DMS 273 treated with DMSO at 0.1 percent for 48 hours (cell line): ENCODE data around the gene HTR6.
"Not testable (repeated sequence)": the region's sequence is repeated elsewhere in the genome, so short reads cannot be mapped to it uniquely, and the experiment has no call there.

Source experiments
- DNase-seq: peaks from one replicate; lab custom pipeline; 2025; lab: John Stamatoyannopoulos, UW

Gene HTR6

DNA sequence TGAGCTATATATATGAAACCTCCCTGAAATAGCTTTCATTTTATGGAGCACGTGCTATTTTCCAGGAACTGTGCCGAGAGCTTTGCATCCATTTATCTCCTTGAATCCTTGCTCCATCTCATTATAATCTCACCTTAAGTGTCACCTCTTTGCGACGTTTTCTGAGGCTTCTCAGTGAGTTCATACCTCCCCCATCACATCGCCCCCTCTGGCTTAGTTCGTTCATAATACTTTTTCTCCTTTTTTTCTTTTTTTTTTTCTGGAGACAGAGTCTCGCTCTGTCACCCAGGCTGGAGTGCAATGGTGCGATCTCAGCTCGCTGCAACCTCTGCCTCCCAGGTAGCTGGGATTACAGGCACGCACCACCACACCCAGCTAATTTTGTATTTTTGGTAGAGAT, 25.4 kb upstream of the HTR6 start:
- not testable (repeated sequence) for DNase-seq

DNA sequence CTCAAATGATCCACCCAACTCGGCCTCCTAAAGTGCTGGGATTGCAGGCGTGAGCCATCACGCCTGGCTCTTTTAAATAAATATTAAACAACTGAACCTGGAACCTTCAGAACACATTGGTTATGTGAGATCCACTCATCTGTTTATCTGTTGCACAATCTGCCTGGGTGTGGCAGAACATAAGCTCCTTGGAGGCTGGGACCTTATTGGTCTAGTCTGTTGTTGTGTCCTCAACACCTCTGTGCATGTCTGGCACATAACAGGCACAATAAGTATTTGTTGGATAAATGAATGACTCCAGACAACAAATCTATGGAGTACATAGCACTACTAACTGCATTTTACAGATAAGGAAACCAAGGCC, 24.7 kb upstream of the HTR6 start:
- no peak for DNase-seq

DNA sequence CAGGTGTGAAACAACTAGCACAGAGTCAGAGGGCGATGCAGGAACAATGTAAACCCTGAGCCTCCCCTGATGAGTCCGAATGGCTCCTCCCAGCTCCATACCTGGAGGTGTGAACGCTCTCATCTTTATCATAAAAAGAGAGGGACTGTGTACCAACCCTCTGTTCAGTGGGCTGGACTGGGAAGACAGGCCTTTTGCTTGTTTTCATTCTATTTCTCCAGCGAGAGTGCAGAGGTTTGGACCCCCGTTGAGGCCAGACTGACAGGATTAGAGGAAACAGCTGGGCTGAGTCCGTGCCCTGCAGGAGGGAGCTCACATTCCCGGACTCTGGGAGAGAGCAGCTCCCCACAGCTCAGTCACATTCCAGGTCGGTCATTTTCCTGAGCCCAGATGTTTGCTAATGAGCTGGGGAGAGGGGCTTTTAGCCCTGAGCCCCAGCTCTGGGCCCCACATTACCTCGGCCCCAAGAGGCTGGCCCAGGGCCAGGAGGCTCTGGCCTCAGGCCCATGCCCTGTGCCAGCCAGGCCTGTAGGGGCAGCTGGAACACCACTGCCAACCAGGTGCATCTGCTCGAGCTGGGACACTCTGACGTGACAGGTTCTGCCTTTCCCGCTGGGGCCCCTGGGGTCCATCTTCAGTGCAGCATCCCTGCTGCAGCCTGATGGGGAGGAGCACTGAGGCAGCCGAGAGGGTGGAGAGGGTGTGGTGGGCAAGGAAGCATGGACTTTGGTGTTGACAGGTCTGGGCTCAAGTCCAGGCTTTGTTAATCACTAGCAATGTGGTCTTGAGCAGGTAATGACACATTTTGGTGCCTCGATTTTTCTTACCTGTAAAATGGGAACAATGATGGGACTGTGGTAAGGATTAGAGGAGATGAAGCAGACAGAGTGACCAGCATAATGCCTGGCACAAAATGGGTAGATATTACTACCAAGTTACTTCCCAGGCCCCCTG, 24.0 kb upstream of the HTR6 start:
- peak; percentile 82 for DNase-seq

DNA sequence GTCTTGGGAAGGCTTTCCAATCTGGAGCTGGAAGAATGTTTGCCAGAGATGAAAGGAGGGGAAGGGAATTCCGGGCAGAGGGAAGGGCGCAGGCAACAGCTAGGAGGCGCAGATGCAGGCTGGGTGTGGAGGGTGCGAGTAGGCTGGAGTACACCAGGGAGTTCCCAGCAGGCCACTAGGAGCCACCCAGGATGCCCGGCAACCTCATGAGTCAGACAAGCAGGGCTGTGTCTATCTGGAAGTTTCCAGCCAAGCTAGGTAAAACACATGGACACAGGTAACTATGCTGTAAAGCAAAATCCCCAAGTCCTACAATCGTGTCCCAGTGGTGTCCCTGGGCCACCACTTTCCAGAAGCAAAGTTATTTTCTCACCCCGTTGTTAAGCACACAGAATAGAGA, 21.6 kb upstream of the HTR6 start:
- DNase-seq = no peak

DNA sequence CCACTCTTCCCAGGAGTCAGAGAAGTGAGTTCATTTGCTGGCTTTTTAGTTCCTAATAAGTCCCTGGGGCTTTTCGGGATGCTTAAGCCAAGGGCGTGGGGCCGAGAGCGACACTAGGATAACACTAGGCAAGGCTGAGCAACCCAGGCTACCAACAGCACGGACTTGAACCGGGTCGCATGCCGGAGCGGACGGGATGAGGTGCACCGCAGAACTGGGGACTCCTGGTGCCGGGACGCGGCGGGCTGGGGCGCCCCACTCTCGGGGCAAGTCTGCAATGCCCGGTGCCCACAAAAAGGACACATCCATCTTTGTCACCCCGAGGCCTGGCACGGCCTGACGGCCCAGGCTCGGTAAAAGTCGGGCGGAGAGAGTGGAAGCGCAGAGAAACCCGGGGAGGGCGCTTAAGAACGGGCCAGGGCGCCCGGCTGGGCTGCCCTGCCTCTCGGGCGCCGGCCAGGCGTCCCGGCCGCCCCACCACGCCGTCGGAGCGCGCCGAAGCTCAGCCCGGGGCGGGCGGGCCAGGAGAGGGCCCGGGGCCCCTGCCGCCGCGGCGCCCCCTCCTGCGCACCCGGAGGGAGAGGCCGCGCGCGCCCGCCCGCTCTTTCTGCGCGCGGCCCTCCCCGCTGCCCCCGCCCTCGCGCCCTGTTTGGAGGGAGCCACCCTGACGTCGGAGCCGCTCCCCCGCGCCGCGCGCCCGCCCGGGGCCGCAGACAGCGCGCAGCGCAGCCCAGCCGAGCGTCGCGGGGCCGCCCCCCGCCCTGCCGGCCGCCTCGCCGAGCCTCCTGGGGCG, 20.9 kb upstream of the HTR6 start, which contains the start of gene NBL1:
Gene NBL1, plus strand, starts transcription at position 710 of the 793 bp plus-strand sequence. CDS start 10,720 bp downstream, outside the sequence.
- no peak for DNase-seq

DNA sequence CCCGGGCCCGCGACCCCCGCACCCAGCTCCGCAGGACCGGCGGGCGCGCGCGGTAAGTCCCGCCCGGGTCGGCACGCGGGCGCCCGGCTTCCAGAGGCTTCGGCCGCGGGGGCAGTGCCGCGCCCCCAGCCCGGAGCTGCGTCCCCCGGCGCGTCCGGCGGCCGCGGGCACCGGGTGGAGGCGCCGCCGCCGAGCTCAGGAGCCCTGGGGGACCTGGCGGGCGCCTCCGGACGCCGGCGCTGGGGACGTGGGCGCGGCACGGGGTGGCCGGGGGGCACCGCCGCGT, 20.3 kb upstream of the HTR6 start:
- DNase-seq = no peak

DNA sequence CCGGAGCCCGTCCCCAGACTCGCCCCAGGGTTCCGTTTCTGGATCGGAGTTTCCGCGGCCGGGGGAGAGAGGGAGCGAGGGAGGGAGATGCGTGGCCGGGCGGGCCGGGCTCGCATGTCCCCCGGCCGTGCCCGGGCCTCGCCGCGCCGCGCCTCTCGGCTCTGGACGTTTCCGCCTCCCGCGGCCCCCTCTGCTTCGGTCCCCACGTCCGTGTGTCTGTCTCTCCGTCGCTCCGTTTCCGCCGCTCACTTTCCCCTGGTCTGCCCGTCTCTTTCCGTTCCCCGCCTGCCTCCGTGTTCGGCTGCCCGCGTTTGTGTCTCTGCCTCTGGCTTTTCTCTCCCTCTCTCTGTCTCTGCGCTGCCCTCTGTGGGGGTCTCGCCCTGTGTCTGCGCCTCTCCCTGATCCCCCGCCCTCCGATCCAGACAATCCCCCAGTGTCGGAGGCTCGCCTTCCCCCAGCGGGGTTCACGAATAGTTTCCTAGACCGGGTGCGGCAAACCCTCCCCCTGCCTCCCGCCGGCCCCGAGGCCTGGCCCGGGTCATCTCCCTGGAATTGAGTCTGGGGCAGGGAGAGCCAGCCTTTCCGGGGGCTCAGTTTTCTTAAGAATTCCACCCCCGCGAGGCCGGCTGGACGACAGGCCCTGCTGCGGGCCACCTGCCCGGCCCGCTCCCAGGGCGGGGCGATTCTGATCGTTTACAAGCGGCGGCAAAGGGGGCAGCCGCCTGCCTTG, 19.8 kb upstream of the HTR6 start:
- DNase-seq = no peak

DNA sequence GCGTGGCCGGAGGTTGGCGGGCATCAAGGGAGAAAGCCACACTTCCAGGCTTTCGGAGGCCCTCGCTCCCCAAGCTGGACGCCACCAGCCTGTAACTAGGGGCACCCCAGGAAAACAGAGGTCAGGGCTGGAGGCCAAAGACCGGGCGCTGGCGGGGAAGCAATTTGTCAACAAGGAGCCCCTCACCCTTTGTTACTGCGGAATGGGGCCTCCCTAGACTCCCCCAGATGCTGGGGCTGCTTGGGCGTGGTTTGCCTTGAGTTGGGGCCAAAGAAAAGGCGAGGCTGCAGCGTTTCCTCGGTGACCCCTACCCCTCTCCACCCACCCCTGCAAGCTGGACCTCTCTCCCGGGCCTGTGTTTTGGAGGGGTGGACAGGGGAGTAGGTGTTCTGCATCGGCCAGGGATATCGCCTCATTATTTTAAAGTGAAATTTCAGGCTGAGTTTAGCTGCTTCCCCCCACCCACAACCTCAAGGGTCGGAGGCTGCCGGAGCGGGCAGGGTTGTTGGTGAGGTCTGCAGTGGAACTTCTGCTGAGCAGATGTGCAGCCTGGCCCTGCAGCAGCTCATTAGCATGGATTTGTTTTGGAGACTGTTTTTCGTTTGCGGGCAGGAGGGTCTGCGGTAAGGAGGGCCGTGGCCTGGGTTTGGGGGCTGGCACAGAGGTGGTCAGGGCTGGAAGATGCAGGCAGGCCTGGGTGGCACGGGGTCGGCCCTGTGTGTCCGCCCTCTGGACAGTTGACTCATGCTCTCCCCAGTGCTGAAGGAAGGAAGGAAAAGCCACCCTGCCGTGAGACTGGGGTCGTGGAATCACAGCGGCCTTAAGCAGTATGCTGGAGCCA, 19.0 kb upstream of the HTR6 start:
- no peak for DNase-seq

DNA sequence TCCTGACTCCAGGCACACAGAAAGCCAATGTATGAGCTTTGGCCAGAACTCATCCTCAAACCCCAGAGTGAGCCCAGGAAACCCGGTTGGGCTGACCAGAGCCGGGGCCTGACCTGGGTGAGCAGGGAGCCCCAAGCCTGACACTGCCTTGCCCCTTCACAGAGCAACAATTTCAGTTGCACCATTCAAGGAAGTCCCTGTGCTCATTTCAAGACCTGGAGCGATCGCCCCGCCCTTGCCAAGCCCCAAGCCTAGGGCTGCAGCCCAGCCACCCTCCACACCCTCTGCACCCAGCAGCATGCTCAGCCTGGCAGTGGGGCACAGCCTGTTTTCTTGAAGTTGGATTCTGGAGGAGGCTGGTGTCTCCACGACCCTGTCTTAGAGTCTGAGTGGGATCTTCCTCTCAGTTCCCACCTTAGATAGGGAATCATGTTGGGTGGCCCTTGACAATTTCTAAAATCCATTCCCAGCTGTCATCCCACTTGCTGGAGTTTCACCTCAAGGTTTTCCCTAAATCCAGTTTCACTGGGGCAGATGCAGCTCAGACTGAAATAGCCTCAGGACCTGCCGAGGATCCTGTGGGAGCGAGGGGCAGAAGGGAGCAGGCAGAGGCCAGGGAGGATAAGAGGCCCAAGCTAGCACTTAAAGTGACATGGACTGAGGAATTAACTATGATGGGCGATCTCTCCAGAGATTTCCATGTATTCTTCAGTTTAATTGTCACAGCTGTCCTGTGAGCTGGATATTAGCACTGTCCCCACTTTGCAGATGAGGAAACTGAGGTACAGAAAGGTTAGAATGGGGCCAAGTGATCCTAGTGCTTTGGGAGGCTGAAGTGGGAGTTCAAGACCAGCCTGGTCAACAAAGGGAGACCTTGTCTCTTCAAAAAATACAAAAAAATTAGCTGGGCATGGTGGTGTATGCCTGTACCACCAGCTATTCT, 18.0 kb upstream of the HTR6 start:
- DNase-seq = no peak

DNA sequence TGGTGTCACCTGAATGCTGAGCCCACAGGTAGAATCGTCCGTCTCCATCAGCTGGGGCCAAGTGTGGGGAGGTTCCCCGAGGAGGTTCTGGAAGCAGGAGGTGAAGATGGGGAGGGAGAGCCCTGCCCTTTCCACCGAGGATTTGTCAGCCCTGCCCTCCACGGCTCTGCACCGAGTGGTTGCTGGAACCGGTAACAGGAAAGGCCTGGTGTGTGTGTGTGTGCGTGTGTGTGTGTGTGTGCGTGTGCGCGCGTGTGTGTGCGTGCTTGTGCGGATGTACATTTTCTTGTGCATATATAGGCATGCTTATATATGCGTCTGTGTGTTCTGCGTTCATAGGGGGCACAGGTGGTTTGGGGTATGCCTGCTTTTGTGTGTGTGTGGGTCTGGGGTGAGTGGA, 17.0 kb upstream of the HTR6 start:
- DNase-seq = no peak

DNA sequence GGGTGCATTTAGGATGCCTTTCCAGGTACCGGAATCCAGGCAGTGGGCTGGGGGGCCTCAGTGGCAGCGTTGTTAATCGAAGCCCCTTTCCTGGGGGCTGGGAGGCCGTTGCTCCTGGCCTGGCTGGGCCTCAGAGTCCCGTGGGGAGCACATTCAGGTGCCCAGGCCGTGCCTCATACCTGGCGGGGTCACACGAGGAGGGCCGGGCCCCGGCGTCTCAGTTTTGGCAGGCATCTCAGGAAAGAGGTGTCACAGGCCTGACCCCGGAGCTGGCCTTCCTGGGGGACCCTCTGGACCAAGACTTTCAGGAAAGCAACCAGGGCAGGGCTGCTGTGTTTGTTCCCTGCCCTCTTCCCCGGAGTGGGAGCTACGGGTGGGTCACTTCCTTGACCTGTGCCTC, 16.4 kb upstream of the HTR6 start:
- no peak for DNase-seq

DNA sequence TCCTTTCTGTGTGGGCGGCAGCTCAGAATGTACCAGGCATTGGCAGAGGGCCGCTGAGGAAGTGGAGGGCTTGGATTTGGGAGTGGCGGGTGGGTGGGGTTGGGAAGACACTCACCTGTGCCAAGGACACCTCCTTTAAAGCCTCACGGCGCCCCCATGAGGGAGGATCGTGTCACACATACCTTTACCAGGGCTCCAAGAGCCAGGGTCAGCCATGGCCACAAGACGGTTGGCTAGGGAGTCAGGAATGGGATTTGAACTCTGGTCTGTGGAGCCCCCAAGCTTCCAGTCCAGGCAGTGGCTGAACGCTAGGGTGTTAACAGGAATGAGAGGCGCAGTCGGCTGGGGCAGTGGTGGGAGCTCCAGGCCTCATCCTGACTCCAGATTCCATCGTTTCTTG, 16.0 kb upstream of the HTR6 start:
- no peak for DNase-seq

DNA sequence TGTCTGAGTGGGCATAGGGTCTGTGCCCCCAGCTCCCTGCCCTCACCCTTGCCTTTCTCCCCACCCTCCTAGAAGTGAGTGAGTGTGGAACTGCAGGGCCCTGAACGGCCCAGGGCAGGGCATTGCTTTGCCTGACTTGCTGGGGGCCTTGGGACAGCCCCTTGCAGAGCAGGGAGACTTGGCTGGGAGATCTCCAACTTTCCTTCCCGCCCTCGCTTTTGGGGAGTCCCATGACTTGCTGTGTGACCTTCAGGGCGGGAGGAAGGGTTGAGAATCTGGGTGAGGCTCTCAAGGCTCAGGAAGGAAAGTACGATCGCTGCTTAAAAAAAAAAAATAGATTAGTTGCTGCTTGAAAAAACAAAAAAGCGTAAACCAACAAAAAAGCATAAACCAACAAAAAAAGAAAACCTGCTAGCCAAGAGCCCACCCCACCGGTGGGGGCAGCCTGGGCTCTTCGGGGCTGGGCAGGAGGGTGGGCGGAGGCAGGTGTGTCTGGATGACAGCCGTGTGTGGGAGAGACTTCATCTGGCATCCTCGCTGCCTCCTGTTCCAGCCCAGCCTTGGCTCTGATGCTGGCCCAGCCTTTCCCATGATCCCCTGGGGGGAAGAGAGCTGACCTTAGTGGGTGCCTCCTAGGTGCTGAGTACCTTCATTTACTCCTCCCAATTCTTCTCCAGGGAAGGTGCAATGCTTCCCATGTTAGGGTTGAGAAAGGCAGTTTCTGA, 14.1 kb upstream of the HTR6 start:
- no peak for DNase-seq

DNA sequence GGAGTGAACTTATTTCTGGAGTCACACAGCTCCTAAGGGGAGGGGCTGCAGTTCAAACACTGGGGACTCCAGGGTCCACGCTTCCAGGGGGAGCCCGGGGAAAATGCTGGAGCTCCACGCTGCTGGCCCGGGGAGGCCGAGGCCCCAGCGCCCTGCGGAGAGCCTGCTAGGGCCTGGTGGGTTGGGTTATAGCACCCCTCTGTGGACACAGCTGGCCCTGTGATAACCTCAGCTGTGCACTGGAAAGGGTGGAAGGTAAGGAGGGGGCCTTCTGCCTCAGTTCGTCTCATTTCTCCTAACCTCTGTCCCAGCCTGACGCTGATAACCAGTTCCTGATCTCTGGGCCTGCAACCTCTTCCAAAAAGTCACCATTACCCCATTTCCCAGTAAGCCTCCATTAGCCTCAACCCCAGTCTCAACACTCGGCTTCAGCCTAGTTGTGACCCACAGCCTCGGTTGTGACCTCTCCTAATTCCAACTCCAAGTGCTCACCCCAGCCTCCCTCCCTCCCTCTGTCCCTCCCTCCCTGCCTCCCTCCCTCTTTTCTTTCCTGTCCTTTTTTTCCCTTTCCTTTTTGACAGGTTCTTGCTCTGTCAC, 13.4 kb upstream of the HTR6 start:
- DNase-seq = no peak

DNA sequence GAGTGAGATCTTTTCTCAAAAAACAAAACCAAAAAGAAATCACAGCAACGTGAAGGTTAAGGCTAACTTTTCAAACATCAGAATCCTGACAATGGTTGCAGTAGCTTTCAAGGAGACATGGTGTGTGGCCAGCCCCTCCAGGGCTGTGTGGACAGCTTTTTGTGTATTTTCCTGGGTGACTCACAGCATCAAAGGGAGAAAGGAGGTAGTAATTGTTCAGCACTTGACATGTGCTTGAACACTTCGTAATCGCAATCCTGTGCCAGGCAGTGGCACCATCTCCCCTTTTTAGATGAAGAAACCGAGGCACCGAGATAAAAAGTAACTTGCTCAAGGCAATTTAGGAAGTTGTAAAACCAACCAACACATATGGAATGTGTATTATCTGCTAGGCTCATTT, 10.3 kb upstream of the HTR6 start:
- no peak for DNase-seq

DNA sequence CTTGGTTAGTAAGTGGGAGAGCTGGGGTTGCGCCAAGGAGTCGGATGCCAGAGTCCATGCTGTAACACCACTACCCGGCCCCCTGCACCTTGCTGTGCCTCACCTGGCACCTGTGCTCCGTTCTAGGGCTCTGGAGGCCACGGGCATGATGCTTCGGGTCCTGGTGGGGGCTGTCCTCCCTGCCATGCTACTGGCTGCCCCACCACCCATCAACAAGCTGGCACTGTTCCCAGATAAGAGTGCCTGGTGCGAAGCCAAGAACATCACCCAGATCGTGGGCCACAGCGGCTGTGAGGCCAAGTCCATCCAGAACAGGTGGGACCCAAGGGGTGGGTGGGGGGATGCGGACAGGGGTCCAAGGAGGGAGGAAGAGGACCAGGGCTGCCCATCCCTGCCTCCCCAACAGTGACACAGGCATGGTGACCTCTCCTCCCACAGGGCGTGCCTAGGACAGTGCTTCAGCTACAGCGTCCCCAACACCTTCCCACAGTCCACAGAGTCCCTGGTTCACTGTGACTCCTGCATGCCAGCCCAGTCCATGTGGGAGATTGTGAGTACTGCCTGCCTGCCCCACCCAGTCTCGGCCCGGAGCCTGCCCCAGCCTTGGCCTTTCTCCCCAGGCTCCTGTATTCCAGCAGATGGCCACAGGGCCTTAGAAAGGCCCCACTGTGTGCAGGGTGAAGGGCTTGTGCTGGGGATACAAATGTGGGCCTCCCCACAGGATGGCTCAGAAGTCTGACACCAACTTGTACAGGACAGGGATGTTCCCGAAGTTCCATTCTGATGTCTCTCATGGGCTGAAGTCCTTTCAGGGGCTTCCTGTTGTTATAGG, 9.6 kb upstream of the HTR6 start:
- no peak for DNase-seq

DNA sequence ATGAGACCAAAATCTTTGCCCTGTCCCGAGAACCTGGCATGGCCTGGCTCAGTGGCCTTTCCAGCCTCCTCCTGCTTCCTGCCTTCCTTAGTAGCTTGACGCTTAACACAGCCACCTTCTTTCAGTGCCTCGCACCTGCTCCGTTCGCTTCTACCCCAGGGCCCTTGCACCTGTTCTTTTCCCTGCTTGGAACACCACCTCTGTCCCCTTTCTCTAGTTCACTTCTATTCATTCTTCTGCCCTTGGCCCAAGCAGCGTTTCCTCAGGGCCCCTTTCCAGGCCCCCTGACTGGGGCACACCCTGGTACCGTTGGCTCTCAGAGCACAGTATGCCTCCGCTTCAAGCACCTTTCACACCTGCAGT, 9.0 kb upstream of the HTR6 start:
- DNase-seq = no peak

DNA sequence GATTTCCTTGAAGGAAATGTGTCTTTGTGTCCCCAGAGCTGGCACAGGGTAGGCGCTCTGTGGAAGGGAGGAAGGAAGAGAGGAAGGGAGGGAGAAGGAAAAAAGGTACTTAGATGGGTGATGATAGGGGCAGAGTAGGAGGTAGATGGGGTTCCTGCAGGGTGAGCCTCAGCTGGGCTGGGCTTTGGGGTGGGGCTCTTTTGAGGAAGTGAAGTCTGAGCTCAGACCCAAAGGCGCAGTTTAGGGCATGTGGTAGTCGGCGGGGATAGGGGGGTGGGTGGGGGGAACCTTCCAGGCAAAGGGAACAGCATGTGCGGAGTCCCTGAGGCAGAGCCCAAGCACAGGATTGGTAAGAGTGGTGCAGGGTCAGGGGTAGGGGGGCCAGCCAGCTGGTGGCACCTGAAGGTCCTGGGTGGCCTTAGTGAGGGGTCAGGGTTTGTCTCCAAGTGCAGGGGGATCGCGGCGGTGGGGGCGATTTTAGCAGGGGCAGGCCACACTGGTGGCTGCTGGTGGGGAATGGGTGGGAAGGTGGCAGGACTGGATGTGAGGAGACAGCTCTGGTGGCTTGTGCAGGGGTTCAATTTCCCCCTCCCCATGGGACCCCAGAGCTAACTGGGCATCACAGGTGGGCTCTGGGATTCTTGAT, 8.4 kb upstream of the HTR6 start:
- DNase-seq = no peak
